ENCODE measurements around the gene SBF2.

DNA sequence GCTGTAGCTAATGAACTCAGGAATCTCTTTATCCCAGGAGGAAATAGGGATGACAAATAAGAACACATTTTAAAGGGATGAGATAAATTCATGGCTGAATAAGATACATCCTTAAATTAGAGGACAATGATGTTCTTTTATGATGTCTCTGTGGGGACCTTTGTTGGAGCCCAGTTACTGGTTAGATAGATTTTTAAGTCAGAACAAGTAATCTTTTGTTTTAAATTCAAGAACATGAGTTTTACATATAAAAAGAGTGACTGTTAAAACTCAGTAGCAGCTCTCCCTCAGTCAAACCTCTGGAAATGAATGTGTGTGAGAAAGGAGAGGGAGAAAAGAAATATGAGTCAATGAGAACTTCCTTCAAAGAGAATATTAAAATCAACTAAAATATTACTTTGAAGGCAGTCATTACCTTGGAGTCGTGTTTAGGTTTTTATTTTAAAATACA, 388.5 kb downstream of the SBF2 start:
- TF ChIP-seq, protein P1, sequence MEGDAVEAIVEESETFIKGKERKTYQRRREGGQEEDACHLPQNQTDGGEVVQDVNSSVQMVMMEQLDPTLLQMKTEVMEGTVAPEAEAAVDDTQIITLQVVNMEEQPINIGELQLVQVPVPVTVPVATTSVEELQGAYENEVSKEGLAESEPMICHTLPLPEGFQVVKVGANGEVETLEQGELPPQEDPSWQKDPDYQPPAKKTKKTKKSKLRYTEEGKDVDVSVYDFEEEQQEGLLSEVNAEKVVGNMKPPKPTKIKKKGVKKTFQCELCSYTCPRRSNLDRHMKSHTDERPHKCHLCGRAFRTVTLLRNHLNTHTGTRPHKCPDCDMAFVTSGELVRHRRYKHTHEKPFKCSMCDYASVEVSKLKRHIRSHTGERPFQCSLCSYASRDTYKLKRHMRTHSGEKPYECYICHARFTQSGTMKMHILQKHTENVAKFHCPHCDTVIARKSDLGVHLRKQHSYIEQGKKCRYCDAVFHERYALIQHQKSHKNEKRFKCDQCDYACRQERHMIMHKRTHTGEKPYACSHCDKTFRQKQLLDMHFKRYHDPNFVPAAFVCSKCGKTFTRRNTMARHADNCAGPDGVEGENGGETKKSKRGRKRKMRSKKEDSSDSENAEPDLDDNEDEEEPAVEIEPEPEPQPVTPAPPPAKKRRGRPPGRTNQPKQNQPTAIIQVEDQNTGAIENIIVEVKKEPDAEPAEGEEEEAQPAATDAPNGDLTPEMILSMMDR (IDR thresholded peaks at IDR 0.05; ENCODE audit: extremely low read depth in 1 of 2, insufficient read depth in 1 of 2, low read depth in 1 of 2, low read length in 2 of 2) = no peak
- TF ChIP-seq EZH2 (IDR thresholded peaks at IDR 0.05; ENCODE audit: borderline replicate concordance, low read depth, low read length, severe bottlenecking) = no peak
- no peak for TF ChIP-seq POLR2A (IDR thresholded peaks at IDR 0.05; ENCODE audit: low read depth, low read length)
- TF ChIP-seq POLR2AphosphoS5 (IDR thresholded peaks at IDR 0.05; ENCODE audit: insufficient read depth, low read depth, low read length) = no peak
- TF ChIP-seq, protein P2, sequence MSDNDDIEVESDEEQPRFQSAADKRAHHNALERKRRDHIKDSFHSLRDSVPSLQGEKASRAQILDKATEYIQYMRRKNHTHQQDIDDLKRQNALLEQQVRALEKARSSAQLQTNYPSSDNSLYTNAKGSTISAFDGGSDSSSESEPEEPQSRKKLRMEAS (IDR thresholded peaks at IDR 0.05; ENCODE audit: insufficient read depth, insufficient read length) = no peak
- TF ChIP-seq GATA2 (IDR thresholded peaks at IDR 0.05; ENCODE audit: insufficient read depth, insufficient read length, low read depth, low read length) = no peak
- TF ChIP-seq JUN (IDR thresholded peaks at IDR 0.05; ENCODE audit: borderline replicate concordance, insufficient read depth, insufficient read length, low read depth) = no peak
